ENCODE data around the gene CD6.

The CD6 gene

GRCh38 chr11:61023966-61024295, 52.5 kb downstream of the CD6 start:
- H3K36me3 ChIP-seq (ENCODE audit: insufficient read depth, low read length): no peaks in the 10 kb centered on the region
- no peaks in the 10 kb centered on the region for H3K9me3 ChIP-seq (ENCODE audit: control insufficient read depth, insufficient read depth, low read length)
- H3K9ac ChIP-seq (ENCODE audit: low read depth, low read length): no peak overlapping the region
- H3K4me1 ChIP-seq (ENCODE audit: insufficient read depth, low read length): peaks cover 7% of the 10 kb centered on the region; the same call in 1 of the 2 replicates

GRCh38 chr11:61024938-61025820, 53.7 kb downstream of the CD6 start:
- Histone ChIP-seq H3K4me1 (ENCODE audit: insufficient read depth, low read length) (peaks cover 7% of the 10 kb centered on the region; the same call in 1 of the 2 replicates), H3K9me3 (ENCODE audit: control insufficient read depth, insufficient read depth, low read length) (no peaks in the 10 kb centered on the region), H3K36me3 (ENCODE audit: insufficient read depth, low read length) (no peaks in the 10 kb centered on the region), H3K9ac (ENCODE audit: low read depth, low read length) (no peak overlapping the region)

GRCh38 chr11:61025821-61026120, 54.3 kb downstream of the CD6 start:
- Histone ChIP-seq H3K36me3 (ENCODE audit: insufficient read depth, low read length) (no peaks in the 10 kb centered on the region), H3K9me3 (ENCODE audit: control insufficient read depth, insufficient read depth, low read length) (no peaks in the 10 kb centered on the region), H3K9ac (ENCODE audit: low read depth, low read length) (no peak overlapping the region), H3K4me1 (ENCODE audit: insufficient read depth, low read length) (peaks cover 7% of the 10 kb centered on the region; the same call in 1 of the 2 replicates)

- Histone ChIP-seq H3K36me3 (ENCODE audit: insufficient read depth, low read length) (no peaks in the 10 kb centered on the region), H3K9ac (ENCODE audit: low read depth, low read length) (no peak overlapping the region), H3K4me1 (ENCODE audit: insufficient read depth, low read length) (peaks cover 7% of the 10 kb centered on the region; the same call in 1 of the 2 replicates), H3K9me3 (ENCODE audit: control insufficient read depth, insufficient read depth, low read length) (no peaks in the 10 kb centered on the region)
These were observed 54.9 kb downstream of the CD6 start for GRCh38 chr11:61026121-61027031.

- Histone ChIP-seq H3K36me3 (ENCODE audit: insufficient read depth, low read length) (no peaks in the 10 kb centered on the region), H3K9me3 (ENCODE audit: control insufficient read depth, insufficient read depth, low read length) (no peaks in the 10 kb centered on the region), H3K9ac (ENCODE audit: low read depth, low read length) (no peak overlapping the region), H3K4me1 (ENCODE audit: insufficient read depth, low read length) (peaks cover 4% of the 10 kb centered on the region; the same call in 1 of the 2 replicates)
These were observed 55.8 kb downstream of the CD6 start for GRCh38 chr11:61027141-61027840.

GRCh38 chr11:61028135-61028729, 56.8 kb downstream of the CD6 start:
- Histone ChIP-seq H3K9me3 (ENCODE audit: control insufficient read depth, insufficient read depth, low read length) (no peaks in the 10 kb centered on the region), H3K9ac (ENCODE audit: low read depth, low read length) (no peak overlapping the region), H3K4me1 (ENCODE audit: insufficient read depth, low read length) (peaks cover 4% of the 10 kb centered on the region; the same call in 1 of the 2 replicates), H3K36me3 (ENCODE audit: insufficient read depth, low read length) (no peaks in the 10 kb centered on the region)

GRCh38 chr11:61032824-61033223, 61.3 kb downstream of the CD6 start:
- no peaks in the 10 kb centered on the region for H3K9me3 ChIP-seq (ENCODE audit: control insufficient read depth, insufficient read depth, low read length)

GRCh38 chr11:61033417-61033816, 61.9 kb downstream of the CD6 start:
- H3K9me3 ChIP-seq (ENCODE audit: control insufficient read depth, insufficient read depth, low read length): no peaks in the 10 kb centered on the region
- H3K4me1 ChIP-seq (ENCODE audit: insufficient read depth, low read length): no peaks in the 10 kb centered on the region; the same call in 1 of the 2 replicates
- H3K36me3 ChIP-seq (ENCODE audit: insufficient read depth, low read length): no peaks in the 10 kb centered on the region
- H3K9ac ChIP-seq (ENCODE audit: low read depth, low read length): no peak overlapping the region

More at GRCh38 chr11:61032824-61033223, 61.3 kb downstream of the CD6 start:
- no peaks in the 10 kb centered on the region; the same call in 1 of the 2 replicates for H3K4me1 ChIP-seq (ENCODE audit: insufficient read depth, low read length)
- no peak overlapping the region for H3K9ac ChIP-seq (ENCODE audit: low read depth, low read length)
- H3K36me3 ChIP-seq (ENCODE audit: insufficient read depth, low read length): no peaks in the 10 kb centered on the region

- Histone ChIP-seq H3K9ac (ENCODE audit: low read depth, low read length) (no peak overlapping the region), H3K36me3 (ENCODE audit: insufficient read depth, low read length) (no peaks in the 10 kb centered on the region), H3K4me1 (ENCODE audit: insufficient read depth, low read length) (no peaks in the 10 kb centered on the region; the same call in 1 of the 2 replicates), H3K9me3 (ENCODE audit: control insufficient read depth, insufficient read depth, low read length) (no peaks in the 10 kb centered on the region)
These were observed 62.6 kb downstream of the CD6 start for GRCh38 chr11:61034111-61034510.

GRCh38 chr11:61034704-61035525, 63.4 kb downstream of the CD6 start:
- H3K9me3 ChIP-seq (ENCODE audit: control insufficient read depth, insufficient read depth, low read length): no peaks in the 10 kb centered on the region
- no peak overlapping the region for H3K9ac ChIP-seq (ENCODE audit: low read depth, low read length)
- H3K4me1 ChIP-seq (ENCODE audit: insufficient read depth, low read length): no peaks in the 10 kb centered on the region; the same call in 1 of the 2 replicates
- no peaks in the 10 kb centered on the region for H3K36me3 ChIP-seq (ENCODE audit: insufficient read depth, low read length)

GRCh38 chr11:61035526-61035835, 64.0 kb downstream of the CD6 start:
- H3K9ac ChIP-seq (ENCODE audit: low read depth, low read length): no peak overlapping the region
- no peaks in the 10 kb centered on the region; the same call in 1 of the 2 replicates for H3K4me1 ChIP-seq (ENCODE audit: insufficient read depth, low read length)
- no peaks in the 10 kb centered on the region for H3K9me3 ChIP-seq (ENCODE audit: control insufficient read depth, insufficient read depth, low read length)
- no peaks in the 10 kb centered on the region for H3K36me3 ChIP-seq (ENCODE audit: insufficient read depth, low read length)

- no peaks in the 10 kb centered on the region for H3K36me3 ChIP-seq (ENCODE audit: insufficient read depth, low read length)
- H3K9me3 ChIP-seq (ENCODE audit: control insufficient read depth, insufficient read depth, low read length): no peaks in the 10 kb centered on the region
- H3K9ac ChIP-seq (ENCODE audit: low read depth, low read length): no peak overlapping the region
- H3K4me1 ChIP-seq (ENCODE audit: insufficient read depth, low read length): peaks cover 5% of the 10 kb centered on the region; the same call in 1 of the 2 replicates
These were observed 66.1 kb downstream of the CD6 start for GRCh38 chr11:61037441-61038093.

- Histone ChIP-seq H3K36me3 (ENCODE audit: insufficient read depth, low read length) (no peaks in the 10 kb centered on the region), H3K9me3 (ENCODE audit: control insufficient read depth, insufficient read depth, low read length) (no peaks in the 10 kb centered on the region), H3K9ac (ENCODE audit: low read depth, low read length) (no peak overlapping the region), H3K4me1 (ENCODE audit: insufficient read depth, low read length) (peaks cover 5% of the 10 kb centered on the region; the same call in 1 of the 2 replicates)
These were observed 68.4 kb downstream of the CD6 start for GRCh38 chr11:61039916-61040315.
